ENCODE results near the gene CAMKK2. TPM values are rescaled to one million over a fixed set of nuclear protein-coding genes. Genes with fewer than 3 reads are reported as not detected.

Gene CAMKK2
- polyA plus RNA-seq, 1 of the 3 experiments (the other 2 are of a cell fraction) = 23.6 TPM

- H4K20me1 ChIP-seq (ENCODE audit: insufficient read depth) = peaks cover 4% of the 10 kb centered on the region; the same call in 1 of the 2 replicates
- H3K4me3 ChIP-seq (ENCODE audit: low read depth in 2 of 2, low read length in 1 of 2) = no peak overlapping the region
- DNase-seq = no peak
- H3K79me2 ChIP-seq (ENCODE audit: insufficient read depth) = peaks cover 24% of the 10 kb centered on the region
- H3K9ac ChIP-seq = no peak overlapping the region
- H3K9me2 ChIP-seq = no peaks in the 10 kb centered on the region
- CTCF ChIA-PET = interaction anchor here (1.4 kb wide), 1 partner anchor 10 kb away, joined by 10 read pairs; no protein-coding TSS in a partner anchor
- no peak overlapping the region for H3K27ac ChIP-seq (ENCODE audit: low read depth in 2 of 2, low read length in 1 of 2)
- POLR2A ChIA-PET = no interaction called here
- 96% methylated on average over 3 of the region's 3 CpGs for WGBS (ENCODE audit: low lambda C conversion rate)
- no peak overlapping the region for H2AFZ ChIP-seq (ENCODE audit: low read depth)
- TF ChIP-seq TAF1 (IDR thresholded peaks at IDR 0.05; ENCODE audit: borderline replicate concordance, low read depth, low read length) = no peak
- no peak for TF ChIP-seq GABPA (IDR thresholded peaks at IDR 0.05; ENCODE audit: low read depth)
- TF ChIP-seq MXI1 (IDR thresholded peaks at IDR 0.05; ENCODE audit: low read depth, low read length) = no peak
- no peak for TF ChIP-seq YY1 (IDR thresholded peaks at IDR 0.05; ENCODE audit: low read depth)
- no peak for TF ChIP-seq FOXM1 (IDR thresholded peaks at IDR 0.05; ENCODE audit: low read depth)
- TF ChIP-seq NRF1 (IDR thresholded peaks at IDR 0.05; ENCODE audit: low read depth, low read length) = no peak
- no peak for TF ChIP-seq EZH2phosphoT487 (IDR thresholded peaks at IDR 0.05; ENCODE audit: borderline replicate concordance, low read depth)
- TF ChIP-seq CHD2 (IDR thresholded peaks at IDR 0.05; ENCODE audit: low read length, partially characterized antibody) = no peak
- no peak for TF ChIP-seq RAD21 (IDR thresholded peaks at IDR 0.05; ENCODE audit: low read length)
- TF ChIP-seq GATA2 (CRISPR knock-in tag; IDR thresholded peaks at IDR 0.05) = no peak
- no peak for TF ChIP-seq USF1 (IDR thresholded peaks at IDR 0.05; ENCODE audit: borderline replicate concordance, low read depth)
- no peak for TF ChIP-seq ELF1 (IDR thresholded peaks at IDR 0.05)
- no peak for TF ChIP-seq SIN3A (IDR thresholded peaks at IDR 0.05; ENCODE audit: borderline replicate concordance, low read depth, low read length)
- TF ChIP-seq TCF12 (IDR thresholded peaks at IDR 0.05) = no peak
- no peak for TF ChIP-seq FOXJ3 (CRISPR knock-in tag; IDR thresholded peaks at IDR 0.05)
- no peak for TF ChIP-seq IRF3 (IDR thresholded peaks at IDR 0.05; ENCODE audit: low read depth, low read length)
- no peak for TF ChIP-seq USF2 (IDR thresholded peaks at IDR 0.05; ENCODE audit: borderline replicate concordance, low read depth, low read length)
- TF ChIP-seq ZBTB33 (IDR thresholded peaks at IDR 0.05; ENCODE audit: borderline replicate concordance, low read depth) = no peak
- TF ChIP-seq RXRA (IDR thresholded peaks at IDR 0.05; ENCODE audit: borderline replicate concordance, low read depth) = no peak
- peaks cover 42 to 49% of the 10 kb centered on the region in 2 experiments for H3K36me3 ChIP-seq (replicated peaks in 1 of 2; ENCODE audit: control insufficient read depth in 1 of 2, insufficient read depth in 2 of 2, low read length in 1 of 2)
- no peaks in the 10 kb centered on the region for H3K9me3 ChIP-seq
- H3K4me1 ChIP-seq (ENCODE audit: control insufficient read depth in 1 of 2, insufficient read depth in 2 of 2, low read depth in 1 of 2, low read length in 1 of 2) = no peaks in the 10 kb centered on the region
- no peak overlapping the region for H3K4me2 ChIP-seq
- no peaks in the 10 kb centered on the region for H3F3A ChIP-seq (replicated peaks; ENCODE audit: insufficient read depth)
- H3K27me3 ChIP-seq (ENCODE audit: insufficient read depth) = no peaks in the 10 kb centered on the region
Measured at GRCh38 chr12:121344506-121344905, 48.0 kb upstream of the CAMKK2 start.
